Gastroesophageal sphincter (tissue), 4 donors: Measurements from ENCODE around the gene BASP1. TPM values are rescaled to one million over a fixed set of nuclear protein-coding genes. Genes with fewer than 3 reads are reported as not detected.

Experiments
- ATAC-seq: fragments of 150-250 bp; one replicate; pipeline ENCODE4 v1.9.1; 2016; ENCODE audit warnings: mild to moderate bottlenecking, moderate library complexity
- H3K27ac ChIP-seq, 4 donors: fragments of 200-600 bp; sonication (generic) in 3 of 4; 1 replicate in 3 of 4; 2 replicates in 1 of 4; pipeline ENCODE4 v1.5.1; 2016 to 2019
- H3K27me3 ChIP-seq: fragments of 200-600 bp; sonication (generic); one replicate; pipeline ENCODE4 v1.5.1; 2019
- H3K36me3 ChIP-seq, 2 donors: fragments of 200-600 bp; sonication (generic); one replicate each; pipeline ENCODE4 v1.5.1; 2019; ENCODE audit warnings: control low read depth in 1 of 2
- H3K4me1 ChIP-seq, 3 donors: fragments of 200-600 bp; sonication (generic); 1 replicate in 2 of 3; 2 replicates in 1 of 3; pipeline ENCODE4 v1.5.1; 2016 to 2019; ENCODE audit warnings: control low read depth in 2 of 3
- H3K4me3 ChIP-seq, 2 donors: fragments of 200-600 bp; sonication (generic); one replicate each; pipeline ENCODE4 v1.5.1; 2019; ENCODE audit warnings: mild to moderate bottlenecking in 1 of 2, moderate library complexity in 1 of 2
- H3K9me3 ChIP-seq, 3 donors: fragments of 200-600 bp; sonication (generic); one replicate each; pipeline ENCODE4 v1.5.1; 2017 to 2019; ENCODE audit warnings: control low read depth in 2 of 3
- CTCF ChIP-seq, 4 experiments: fragments of 200-600 bp in 2 of 4; fragments of 450-650 bp in 2 of 4; sonication (generic) in 1 of 4; IDR thresholded peaks; one replicate each; pipeline ENCODE4 v1.5.1; 2017 to 2019; ENCODE audit warnings: antibody characterized with exemption in 4 of 4, mild to moderate bottlenecking in 2 of 4, moderate library complexity in 2 of 4
- EP300 ChIP-seq: sonication (generic); formaldehyde crosslinking; IDR thresholded peaks from one replicate; pipeline ENCODE4 v1.6.1; 2017; ENCODE audit warnings: antibody characterized with exemption, mild to moderate bottlenecking
- POLR2A ChIP-seq, 2 donors: fragments of 450-650 bp; IDR thresholded peaks; one replicate each; pipeline ENCODE4 v1.6.1; 2017; ENCODE audit warnings: antibody characterized with exemption in 2 of 2, mild to moderate bottlenecking in 2 of 2, moderate library complexity in 1 of 2
- POLR2AphosphoS5 ChIP-seq: sonication (generic); formaldehyde crosslinking; IDR thresholded peaks from one replicate; pipeline ENCODE4 v1.6.1; 2017; ENCODE audit warnings: antibody characterized with exemption
- WGBS, 2 donors: methylation state at CpG; one replicate each; pipeline ENCODE4 v1.1.5; 2018; ENCODE audit warnings: low coverage in 1 of 2; 5-methylcytosine and 5-hydroxymethylcytosine counted together
- total RNA-seq, 4 donors: library from RNA; depleted of rRNA; stranded (reverse); fragments of >200 nt; gene quantifications; one replicate each; pipeline ENCODE4 v1.1.0, GENCODE V29; 2016

The BASP1 gene
- total RNA-seq, 4 donors from 2014 or later = 0.31 to 12.9 (median 5.5) TPM

GRCh38 chr5:17203329-17204132 lies 13.9 kb upstream of the BASP1 start:
- Histone ChIP-seq H3K9me3 (no peaks in the 10 kb centered on the region), H3K4me3 (no peak overlapping the region), H3K36me3 (no peaks in the 10 kb centered on the region), H3K27me3 (peaks cover 52% of the 10 kb centered on the region), H3K4me1 (no peaks in the 10 kb centered on the region), H3K27ac (no peak overlapping the region)
- TF ChIP-seq POLR2A (IDR thresholded peaks at IDR 0.05) (no peak), EP300 (no peak), CTCF (IDR thresholded peaks at IDR 0.05) (peak; percentile 47 to 73 (median 54))
- ATAC-seq = peak; percentile 67
- 31 to 34% methylated on average over 5 to 10 of the region's 10 CpGs for WGBS, 2 donors

- 53 to 70% methylated on average over 6 of the region's 6 CpGs for WGBS, 2 donors
- no peak for TF ChIP-seq POLR2A (IDR thresholded peaks at IDR 0.05)
- TF ChIP-seq CTCF (IDR thresholded peaks at IDR 0.05) = no peak
Observed at GRCh38 chr5:17204133-17204489, 13.3 kb upstream of the BASP1 start.

GRCh38 chr5:17206021-17206420 lies 11.4 kb upstream of the BASP1 start:
- TF ChIP-seq POLR2A (IDR thresholded peaks at IDR 0.05) (no peak), EP300 (no peak), CTCF (IDR thresholded peaks at IDR 0.05) (no peak), POLR2AphosphoS5 (no peak)
- no peaks in the 10 kb centered on the region for H3K4me1 ChIP-seq
- no peaks in the 10 kb centered on the region for H3K9me3 ChIP-seq
- H3K27me3 ChIP-seq = peaks cover 64% of the 10 kb centered on the region
- H3K4me3 ChIP-seq = no peak overlapping the region
- no peak overlapping the region for H3K27ac ChIP-seq
- ATAC-seq = no peak
- H3K36me3 ChIP-seq = no peaks in the 10 kb centered on the region

More at GRCh38 chr5:17204133-17204489, 13.3 kb upstream of the BASP1 start:
- H3K36me3 ChIP-seq = no peaks in the 10 kb centered on the region
- no peaks in the 10 kb centered on the region for H3K9me3 ChIP-seq
- H3K4me1 ChIP-seq = no peaks in the 10 kb centered on the region
- no peak overlapping the region for H3K4me3 ChIP-seq
- no peak overlapping the region for H3K27ac ChIP-seq
- ATAC-seq = no peak
- H3K27me3 ChIP-seq = peaks cover 52% of the 10 kb centered on the region

- no peak overlapping the region for H3K27ac ChIP-seq
- no peak for ATAC-seq
- peaks cover 0 to 11% (median 0%) of the 10 kb centered on the region in 3 donors for H3K4me1 ChIP-seq
- WGBS, 2 donors = 53 to 73% methylated on average over 4 of the region's 4 CpGs
- H3K9me3 ChIP-seq = no peaks in the 10 kb centered on the region
- H3K27me3 ChIP-seq = peaks cover 52% of the 10 kb centered on the region
- H3K36me3 ChIP-seq = no peaks in the 10 kb centered on the region
- no peak overlapping the region for H3K4me3 ChIP-seq
- TF ChIP-seq CTCF (IDR thresholded peaks at IDR 0.05) = no peak
- no peak for TF ChIP-seq EP300
- no peak for TF ChIP-seq POLR2A (IDR thresholded peaks at IDR 0.05)
- no peak for TF ChIP-seq POLR2AphosphoS5
Observed at GRCh38 chr5:17212191-17212590, 5.2 kb upstream of the BASP1 start.

GRCh38 chr5:17212996-17213395 lies 4.4 kb upstream of the BASP1 start:
- Histone ChIP-seq H3K4me3 (no peak overlapping the region), H3K27me3 (peaks cover 59% of the 10 kb centered on the region), H3K9me3 (no peaks in the 10 kb centered on the region), H3K36me3 (no peaks in the 10 kb centered on the region), H3K27ac (no peak overlapping the region), H3K4me1 (peaks cover 0 to 19% (median 0%) of the 10 kb centered on the region in 3 donors)
- 40 to 66% methylated on average over 1 to 3 of the region's 3 CpGs for WGBS, 2 donors
- TF ChIP-seq POLR2A (IDR thresholded peaks at IDR 0.05) = no peak
- no peak for TF ChIP-seq EP300
- no peak for TF ChIP-seq POLR2AphosphoS5
- no peak for TF ChIP-seq CTCF (IDR thresholded peaks at IDR 0.05)
- no peak for ATAC-seq
